Left renal cortex interstitium (tissue), 4 donors: ENCODE measurements around the gene ZNF555. TPM values are rescaled to one million over a fixed set of nuclear protein-coding genes. Genes with fewer than 3 reads are reported as not detected.
"Not testable (repeated sequence)": the region's sequence is repeated elsewhere in the genome, so short reads cannot be mapped to it uniquely, and the experiment has no call there.

Experiments used
- DNase-seq, 4 donors: peaks; one replicate each; pipeline ENCODE4 v3.0.0-alpha.2; 2013; ENCODE audit warnings: low read depth in 4 of 4, low spot score in 2 of 4, missing footprints in 1 of 4
- polyA plus RNA-seq, 4 donors: library from polyadenylated mRNA; unstranded; fragments of 120-200 nt; gene quantifications; one replicate each; pipeline ENCODE4 v1.2.1, GENCODE V29; 2013; ENCODE audit not compliant: insufficient read length in 4 of 4

Gene ZNF555
- polyA plus RNA-seq, 4 donors = 11.0 to 14.3 (median 12.0) TPM

DNA sequence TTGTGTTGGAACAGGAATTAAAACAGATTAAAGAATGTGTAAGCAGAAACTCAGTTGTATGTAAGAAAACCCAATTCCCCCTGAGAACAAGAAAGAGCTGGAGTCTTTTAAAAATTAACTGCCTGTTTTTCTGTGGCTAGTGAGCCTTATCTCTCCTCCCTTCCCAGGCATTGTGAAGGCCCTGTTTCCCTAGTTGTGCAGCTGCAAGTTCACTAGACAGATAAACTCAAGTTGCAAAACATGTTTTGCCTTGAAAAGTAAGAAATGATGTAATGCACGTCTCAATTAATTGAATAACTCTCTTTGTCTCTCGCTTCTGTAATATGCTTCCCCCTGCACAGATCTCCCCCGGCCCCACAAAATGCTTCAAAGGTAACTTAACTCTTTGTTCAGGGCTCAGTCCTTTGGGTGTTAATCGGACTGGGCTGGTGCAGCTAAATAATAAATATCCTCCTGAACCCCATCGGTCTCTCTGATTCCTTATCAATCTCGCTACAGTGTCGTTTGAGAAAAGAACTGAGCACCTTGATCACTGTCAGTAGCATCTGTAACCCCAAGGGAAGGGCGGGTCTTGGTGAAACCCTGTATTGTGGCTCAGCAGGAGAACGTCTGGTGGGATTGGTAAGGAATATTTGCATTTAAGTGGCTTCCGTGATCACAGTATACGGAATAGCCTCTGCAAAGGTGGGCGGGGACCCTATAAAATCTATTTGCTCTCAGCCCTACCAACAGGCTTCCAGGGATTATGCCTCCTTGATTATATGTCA lies 24.2 kb downstream of the ZNF555 start:
- DNase-seq = no peak

DNA sequence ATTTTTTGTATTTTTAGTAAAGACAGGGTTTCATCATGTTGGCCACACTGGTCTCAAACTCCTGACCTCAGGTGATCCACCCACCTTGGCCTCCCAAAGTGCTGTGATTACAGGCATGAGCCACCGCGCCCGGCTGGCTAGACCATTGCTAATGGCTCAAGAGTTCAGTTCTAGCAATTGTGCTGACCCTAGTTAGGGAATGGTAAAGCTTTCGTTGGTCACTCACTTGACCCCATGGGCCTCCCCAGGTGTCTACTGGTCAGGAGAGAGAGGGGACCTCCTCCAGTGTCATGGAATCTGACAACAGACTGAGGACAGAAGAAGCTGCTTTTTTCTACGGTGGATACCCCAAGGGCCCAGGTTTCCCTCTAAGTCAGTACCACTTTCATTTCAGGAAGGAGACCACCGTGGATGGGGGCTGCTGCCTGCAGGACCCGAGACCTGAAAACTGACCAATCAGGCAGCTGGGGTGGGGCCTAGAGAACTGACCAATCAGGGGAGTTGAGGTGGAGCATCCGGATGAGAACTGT lies 25.3 kb downstream of the ZNF555 start:
- no peak for DNase-seq

DNA sequence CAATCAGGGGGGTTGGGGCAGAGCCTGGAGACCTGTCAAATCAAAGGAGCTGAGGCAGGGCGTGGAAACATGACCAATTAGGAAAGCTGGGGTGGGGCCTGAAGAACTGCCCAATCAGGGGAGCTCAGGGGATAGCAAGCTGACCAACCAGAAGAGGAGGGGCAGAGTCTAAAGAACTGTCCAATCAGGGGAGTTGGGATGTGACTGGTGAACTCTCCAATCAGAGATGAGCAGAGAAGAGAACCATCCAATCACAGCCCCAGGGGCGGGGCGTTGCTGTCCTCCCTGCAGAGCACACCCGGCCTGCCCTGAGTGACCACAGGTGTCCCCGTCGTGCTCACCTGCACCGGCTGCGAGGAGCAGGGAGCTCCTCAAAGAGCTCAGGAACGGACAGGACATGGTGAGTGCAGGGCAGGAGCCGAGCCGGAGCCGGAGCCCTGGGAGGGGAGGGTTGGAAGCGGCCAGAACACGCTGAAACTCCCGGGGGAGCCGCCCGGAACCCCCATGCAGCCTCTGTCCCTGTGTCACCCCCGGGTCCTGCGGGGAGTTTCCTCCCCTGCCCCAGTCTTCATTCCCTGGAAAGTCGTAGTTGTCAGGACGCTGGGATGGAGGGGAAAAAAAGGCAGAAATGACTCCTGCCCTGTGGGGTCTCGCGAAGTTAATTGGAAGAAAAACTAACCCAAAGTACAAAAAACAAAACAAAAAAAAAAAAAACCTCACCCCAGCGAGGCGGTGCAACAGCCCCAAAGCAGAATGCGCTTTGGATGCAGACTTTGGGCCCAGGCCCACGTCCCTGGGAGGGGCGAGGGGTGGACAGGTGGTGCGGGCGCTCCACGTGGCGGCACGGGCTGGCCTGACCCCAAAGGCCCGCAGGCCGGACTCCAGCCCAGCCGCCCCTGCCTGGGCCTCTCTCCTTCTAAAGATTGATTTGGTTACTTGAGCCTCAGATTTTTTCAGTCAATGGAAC lies 26.0 kb downstream of the ZNF555 start, which contains the start of gene ZNF556:
ZNF556 (plus strand) TSS at position 311 of the 967 bp plus-strand sequence; CDS start at position 398, 87 bp downstream.
- no peak for DNase-seq

DNA sequence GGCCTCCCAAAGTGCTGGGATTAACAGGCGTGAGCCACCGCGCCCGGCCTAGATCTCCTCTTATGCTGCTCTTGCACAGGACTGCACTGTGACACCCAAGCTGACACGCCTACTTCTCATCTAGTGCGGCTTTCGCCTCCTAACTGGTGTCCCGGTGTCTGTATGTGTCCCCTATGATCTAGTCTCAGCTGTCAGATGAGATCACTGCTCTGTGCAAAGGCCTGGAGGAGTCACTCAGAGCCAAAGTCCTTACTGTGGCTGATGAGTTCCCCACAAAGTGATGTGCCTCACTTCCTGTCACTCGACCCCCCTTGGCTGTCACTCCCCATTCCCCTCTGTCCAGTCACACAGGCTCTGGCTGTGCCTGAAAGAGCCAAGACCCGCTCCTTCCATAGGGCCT lies 28.3 kb downstream of the ZNF555 start:
- DNase-seq = no peak

DNA sequence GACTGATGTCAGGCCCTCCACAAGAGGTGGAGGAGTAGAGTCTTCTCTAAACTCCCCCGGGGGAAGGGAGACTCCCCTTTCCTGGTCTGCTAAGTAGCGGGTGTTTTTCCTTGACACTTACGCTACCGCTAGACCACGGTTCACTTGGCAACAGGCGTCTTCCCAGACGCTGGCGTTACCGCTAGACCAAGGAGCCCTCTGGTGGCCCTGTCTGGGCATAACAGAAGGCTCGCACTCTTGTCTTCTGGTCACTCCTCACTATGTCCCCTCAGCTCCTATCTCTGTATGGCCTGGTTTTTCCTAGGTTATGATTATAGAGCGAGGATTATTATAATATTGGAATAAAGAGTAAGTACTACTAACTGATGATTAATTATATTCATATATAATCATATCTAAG lies 30.9 kb downstream of the ZNF555 start:
- not testable (repeated sequence) for DNase-seq

DNA sequence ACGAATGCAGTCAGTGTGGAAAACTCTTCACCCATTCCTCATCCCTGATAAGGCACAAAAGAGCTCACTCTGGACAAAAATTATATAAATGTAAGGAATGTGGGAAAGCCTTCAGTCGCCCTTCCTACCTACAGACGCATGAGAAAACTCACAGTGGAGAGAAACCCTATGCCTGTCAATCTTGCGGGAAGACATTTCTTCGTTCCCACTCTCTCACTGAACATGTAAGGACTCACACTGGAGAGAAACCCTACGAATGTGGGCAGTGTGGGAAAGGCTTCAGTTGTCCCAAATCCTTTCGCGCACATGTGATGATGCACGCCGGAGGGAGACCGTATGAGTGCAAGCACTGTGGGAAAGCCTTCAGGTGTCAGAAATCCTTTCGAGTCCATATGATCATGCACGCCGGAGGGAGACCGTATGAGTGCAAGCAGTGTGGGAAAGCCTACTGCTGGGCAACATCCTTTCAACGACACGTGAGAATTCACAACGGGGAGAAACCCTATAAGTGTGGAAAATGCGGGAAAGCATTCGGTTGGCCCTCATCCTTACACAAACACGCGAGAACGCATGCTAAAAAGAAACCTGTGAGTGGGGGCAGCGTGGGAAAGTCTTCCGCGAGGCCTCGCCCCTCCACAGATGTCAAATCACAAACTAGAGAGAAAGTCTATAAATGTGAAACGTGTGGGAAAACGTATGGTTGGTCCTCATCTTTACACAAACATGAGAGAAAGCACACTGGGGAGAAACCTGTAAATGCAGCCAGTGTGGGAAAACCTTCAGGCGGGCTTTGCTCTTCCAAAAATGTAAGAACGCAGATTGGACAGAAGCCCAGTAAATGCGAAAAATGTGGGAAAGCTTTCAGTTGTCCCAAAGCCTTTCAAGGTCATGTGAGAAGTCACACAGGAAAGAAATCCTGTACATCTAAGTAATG lies 36.4 kb downstream of the ZNF555 start:
- DNase-seq = no peak

DNA sequence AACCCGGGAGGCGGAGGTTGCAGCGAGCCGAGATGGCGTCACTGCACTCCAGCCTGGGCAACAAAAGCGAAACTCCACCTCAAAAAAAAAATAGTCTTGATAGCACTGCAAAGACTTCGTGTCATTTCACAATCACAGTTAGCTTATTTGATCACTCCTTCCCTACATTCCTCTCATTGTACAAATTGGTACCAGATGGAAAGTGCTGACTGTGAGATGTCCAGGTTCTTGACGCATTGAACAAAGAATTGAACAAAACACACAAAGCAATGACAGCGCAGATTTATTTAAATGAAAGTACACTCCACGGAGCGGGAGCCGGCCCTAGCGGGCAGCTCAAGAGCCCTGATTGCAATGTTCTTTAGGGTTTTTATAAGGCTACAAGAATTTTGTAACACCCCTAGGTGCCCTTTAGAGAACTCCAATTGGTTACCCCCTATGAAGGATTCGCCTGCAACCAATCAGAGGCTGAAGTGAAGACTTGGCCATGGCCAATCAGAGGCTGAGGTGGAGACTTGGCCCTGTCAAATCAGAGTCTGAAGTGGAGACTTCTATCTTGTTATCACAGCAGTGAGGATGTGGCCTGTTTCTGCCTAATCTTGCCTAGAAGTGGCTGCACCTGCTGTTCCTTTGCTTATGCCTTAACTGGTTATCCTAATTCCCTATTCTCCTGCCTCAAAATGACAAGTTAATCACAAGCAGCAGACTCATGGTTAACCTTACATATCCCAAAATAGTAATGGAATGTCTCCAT lies 42.6 kb downstream of the ZNF555 start:
- DNase-seq = no peak

DNA sequence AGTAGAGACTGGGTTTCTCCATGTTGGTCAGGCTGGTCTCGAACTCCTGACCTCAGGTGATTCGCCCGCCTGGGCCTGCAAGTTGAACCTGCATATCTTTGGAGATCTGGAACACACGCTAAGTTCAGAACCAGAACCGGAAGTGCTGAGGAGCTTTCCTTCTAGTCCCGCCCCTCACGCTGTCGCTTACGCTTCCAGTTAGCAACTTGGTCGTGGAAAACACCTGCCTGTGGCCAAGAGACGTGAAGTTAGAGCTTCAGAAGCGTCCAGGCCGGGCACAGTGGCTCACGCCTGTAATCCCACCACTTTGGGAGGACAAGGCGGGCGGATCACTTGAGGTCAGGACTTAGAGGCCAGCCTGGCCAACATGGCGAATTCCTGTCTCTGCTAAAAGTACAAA lies 44.5 kb downstream of the ZNF555 start:
- DNase-seq = no peak

DNA sequence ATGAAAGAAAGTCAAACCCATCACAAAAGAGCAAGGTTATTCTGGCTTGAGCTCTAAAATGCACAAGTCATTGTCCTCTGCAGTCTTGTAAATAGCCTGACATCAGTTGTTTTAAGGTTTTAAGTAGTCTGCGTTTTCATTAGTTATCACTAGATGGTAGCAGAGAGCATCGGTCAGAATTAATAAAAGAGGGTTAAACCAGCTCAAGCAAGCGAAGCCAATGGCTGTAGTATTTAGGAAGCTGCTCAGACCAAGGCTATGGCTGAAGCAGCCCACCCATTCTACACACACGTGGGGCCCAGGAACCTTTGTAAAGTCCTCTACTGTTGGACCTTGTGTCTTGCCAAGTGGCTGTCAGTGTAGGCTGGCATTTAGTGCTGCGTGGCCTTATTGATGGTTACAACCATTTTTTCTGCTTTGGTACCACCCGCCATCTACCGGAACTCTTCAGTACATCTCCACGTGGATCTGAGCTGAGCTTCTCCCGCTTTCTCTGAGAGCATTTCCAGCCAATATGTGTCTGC lies 46.2 kb downstream of the ZNF555 start:
- peak in 2 of 4 donors; percentile 46 to 74 for DNase-seq

DNA sequence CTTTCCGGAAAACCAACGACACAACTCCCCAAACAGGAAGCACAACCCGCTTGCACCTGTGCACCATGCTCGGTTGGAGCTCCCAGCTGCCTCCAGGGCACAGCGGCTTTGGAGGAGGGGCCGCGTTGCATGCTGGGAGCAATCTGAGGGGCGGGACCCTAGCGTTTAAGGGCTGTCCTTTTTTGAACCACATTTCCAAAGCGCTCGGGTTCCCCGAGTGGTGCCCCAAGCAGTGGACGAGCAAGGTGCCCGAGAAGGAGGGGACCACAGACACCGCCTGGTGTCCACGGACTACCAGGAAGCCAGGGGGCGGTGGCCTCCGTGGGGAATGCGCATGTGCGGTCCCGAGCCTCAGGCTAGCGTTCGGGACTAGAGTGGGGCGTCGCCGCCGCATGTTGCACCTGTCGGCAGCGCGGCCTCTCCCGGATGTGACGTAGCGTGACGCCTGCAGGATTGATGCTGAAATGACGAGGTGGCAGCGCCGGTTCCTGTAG lies 47.5 kb downstream of the ZNF555 start:
- no peak for DNase-seq

DNA sequence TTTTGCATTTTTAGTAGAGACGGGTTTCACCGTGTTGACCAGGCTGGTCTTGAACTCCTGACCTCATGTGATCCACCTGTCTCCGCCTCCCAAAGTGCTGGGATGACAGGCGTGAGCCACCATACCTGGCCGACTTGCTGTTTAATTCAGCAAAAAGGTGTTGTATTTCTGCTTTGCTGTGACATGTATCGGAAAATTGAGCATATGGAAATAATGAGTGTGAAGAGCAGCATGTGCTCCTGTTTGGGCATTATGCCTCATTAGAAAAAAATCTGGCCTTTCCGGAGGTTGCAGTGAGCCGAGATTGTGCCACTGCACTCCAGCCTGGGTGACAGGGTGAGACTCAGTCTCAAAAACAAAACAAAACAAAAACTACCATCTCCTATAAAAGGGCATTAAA lies 49.3 kb downstream of the ZNF555 start:
- DNase-seq = not testable (repeated sequence)

DNA sequence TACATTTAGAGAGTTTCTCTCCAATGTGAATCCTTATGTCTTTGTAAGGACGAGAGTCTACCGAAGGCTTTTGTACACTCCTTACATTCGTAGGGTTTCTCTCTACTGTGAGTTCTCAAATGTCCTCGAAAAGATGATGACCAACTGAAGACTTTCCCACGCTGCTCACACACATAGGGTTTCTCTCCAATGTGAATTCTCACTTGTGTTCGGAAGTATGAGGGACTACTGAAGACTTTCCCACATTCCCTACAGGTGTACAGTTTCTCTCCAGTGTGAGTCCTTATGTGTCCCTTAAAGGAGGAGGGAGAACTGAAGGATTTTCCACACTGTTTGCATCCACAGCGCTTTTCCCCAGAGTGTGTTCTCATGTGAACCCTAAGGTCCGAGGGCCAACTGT lies 55.4 kb downstream of the ZNF555 start:
- DNase-seq = no peak

DNA sequence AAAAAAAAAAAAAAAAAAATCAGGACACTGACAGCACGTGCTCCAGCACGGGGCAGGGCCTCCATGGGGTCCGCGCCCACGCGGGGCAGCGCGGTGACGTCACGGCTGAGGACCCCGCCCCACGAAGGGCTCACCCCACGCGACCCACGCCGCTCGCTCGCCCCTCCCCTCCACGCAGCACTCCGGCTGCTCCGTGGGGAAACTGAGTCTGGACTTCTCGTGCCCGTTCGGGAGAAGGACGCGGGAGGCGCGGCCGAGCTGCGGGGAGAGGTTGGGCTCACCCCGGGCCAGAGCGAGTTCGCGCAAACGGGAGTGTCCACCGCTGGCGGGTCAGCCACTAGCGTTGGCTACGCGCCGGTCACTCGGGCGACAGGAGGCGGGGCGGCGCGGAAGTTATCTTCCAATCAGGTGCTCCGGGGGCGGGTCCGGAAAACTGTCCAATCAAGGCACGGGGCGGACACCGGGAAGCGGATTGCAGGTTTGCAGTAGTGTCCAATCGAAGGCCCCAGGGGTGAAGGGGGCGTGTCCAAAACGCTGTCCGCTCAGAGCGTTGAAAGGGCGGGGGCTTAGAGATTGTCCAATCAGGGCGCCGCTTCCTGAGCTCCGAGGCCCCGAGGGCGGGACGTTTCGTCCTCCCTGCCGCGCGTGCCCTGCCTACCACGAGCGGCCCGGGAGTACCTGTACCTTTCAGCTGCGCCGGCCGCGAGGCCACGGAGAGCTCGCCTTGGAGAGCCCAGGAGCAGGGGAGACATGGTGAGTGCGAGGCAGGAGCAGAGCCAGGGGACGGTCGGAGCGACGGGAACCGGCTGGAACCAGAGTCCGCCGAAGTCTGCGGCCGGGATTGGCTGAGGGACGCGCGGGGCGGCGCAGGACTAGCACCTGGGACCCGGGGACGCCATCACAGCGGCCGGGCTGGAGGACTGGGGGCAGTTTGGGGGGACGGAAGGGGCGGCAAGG lies 59.3 kb downstream of the ZNF555 start, which contains the start of gene ZNF57:
ZNF57 (plus strand) TSS at position 633 of the 957 bp plus-strand sequence; CDS start at position 751, 118 bp downstream.
- peak; percentile 88 to 98 (median 96) for DNase-seq

DNA sequence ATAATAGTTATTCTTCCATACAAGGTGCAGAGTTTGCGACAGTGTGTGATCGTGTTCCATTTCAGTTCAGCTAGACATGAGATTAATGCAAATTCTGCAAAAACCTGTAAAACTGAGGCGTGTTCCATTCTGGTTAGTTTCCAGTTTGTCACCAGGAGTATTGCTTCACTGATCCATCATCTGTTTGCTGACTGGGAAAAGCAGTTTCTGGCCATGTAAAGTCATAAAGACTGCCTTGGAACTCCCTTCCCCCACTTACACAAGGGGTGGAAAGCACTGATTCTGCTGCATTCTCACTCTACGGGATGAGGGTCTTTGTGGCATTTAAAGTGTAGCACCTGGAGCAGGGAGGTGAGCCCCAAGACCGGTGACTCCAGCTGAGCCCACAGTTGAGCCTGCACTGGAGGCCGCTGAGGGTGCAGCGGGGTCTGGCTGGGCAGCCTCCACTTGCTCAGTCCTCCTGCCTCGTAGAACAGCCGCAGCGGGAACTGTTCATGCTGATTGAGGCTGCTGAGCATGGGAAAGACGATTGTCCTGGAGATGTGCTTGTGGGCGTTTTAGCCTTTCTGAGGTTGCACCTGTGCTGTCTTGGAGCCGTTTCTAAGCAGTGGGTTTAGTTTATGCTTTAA lies 61.4 kb downstream of the ZNF555 start:
- DNase-seq = no peak

DNA sequence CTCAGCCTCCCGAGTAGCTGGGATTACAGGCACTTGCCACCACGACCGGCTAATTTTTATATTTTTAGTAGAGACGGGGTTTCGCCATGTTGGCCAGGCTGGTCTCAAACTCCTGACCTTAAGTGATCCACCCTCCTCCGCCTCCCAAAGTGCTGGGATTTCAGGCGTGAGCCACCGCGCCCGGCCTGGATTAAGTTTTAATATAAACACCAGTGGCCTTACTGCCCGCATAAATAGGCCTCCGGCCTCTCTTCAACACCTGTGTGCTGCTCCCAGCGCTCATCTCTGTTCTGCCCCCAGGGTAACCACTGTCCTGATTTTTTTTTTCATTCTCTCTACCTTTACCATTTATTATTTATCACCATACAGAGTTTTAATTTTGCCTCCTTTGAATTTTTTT lies 62.1 kb downstream of the ZNF555 start:
- DNase-seq = not testable (repeated sequence)

DNA sequence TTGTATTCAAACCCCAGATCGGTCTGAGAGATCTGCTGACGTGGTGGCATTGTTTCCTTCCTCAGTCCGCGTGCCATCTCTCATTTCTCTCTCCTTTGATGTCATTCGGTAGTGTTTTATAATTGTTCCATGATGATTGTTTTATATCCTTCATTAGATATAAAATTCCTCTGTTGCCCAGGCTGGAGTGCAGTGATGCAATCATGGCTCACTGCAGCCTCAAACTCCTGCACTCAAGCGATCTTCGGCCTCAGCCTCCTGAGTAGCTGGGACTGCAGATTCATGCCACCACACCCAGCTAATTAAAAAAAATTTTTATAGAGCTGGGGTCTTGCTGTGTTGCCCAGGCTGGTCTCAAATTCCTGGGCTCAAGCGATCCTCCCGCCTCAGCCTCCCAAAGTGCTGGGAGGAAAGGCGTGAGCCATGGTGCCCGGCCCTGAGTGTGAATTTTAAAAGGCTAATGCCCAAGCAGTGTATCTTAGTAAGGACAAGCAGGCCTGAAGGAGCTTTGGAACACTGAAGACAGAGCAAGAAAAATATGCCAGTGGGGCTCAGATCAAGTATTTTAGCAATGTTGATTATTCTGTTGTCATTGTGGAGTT lies 64.7 kb downstream of the ZNF555 start:
- DNase-seq = no peak
